ENCODE measurements around the gene DHX8.
"Not testable (repeated sequence)": the region's sequence is repeated elsewhere in the genome, so short reads cannot be mapped to it uniquely, and the experiment has no call there.

Gene DHX8

DNA sequence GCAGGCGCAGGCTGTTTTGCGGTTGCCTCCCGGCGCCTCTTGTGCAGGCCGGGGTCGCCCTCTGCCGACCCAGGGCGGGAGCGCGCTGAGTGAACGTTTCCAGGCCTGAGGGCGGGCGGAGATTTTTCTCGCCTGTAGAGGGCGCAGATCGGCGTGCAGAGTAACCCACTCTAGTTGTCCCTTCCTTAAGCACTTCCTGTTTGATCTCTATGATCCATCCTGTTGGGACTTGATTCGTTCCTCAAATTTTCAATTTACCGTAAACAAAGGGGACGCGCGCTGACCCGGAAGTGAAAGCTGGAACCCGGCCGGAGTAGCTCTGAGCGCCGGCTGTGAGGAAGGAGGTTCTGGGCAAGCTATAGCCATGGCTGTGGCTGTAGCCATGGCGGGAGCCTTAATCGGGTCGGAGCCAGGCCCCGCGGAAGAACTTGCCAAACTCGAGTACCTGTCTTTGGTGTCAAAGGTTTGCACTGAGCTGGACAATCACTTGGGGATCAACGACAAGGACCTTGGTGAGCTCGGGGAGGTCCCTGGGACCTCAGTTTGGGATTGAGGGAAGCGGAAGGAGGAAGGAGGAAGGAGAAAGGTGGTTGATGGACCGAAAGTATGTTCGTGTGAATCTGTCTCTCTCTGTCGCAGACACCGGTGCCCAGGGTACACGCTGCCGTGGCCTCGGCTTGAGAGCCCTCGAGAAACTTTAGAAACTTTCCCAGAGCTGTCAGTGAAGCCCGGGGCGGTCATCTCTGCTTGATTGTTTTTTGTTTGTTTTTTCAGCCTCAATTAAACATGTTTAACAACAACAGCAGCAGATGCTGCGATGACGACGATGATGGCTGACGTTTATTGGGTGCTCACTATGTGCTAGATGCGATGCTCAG, at the start of gene DHX8:
TSS of gene DHX8 (plus strand) at position 302 of the 878 bp plus-strand sequence. CDS start at position 365, 63 bp downstream.
- DNase-seq: peak; percentile 98

DNA sequence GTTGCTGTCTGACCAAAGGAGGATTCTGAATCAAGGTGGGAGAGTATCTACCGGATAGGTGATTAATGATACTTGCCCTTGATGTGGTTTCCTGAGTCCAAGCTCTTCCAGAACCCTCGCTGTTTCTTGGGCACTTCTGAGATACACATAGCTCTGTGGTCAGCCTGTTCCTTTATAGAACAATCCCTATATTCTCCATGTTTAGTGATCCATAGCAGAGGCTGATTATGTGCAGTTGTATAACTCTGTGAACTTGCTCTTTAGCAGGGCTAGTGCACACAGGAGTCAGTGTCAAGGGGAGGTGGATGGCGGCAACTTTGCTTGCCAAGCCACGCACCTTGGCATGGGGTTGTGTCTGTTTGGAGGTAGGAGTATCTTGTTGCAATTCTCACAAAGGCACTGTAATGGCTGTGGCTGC, 48.9 kb upstream of the DHX8 start:
- no peak for DNase-seq

DNA sequence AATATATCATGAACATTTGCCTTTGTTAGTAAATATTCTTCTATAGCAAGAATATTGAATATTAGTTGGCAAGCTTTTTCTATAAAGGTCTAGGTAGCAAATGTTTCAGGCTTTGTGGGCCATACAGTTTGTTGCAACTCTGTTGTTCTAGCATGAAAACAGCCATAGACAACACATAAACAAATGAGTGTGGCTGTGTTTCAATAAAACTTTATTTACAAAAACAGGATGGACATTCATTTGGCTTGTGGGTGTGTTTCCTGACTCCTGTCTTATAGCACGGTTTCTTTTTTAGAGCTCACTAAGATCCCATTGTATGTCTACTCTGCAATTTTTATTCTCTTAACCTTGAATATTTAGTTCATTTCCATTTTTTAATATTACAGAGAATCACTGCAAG, 46.0 kb upstream of the DHX8 start:
- DNase-seq: no peak

DNA sequence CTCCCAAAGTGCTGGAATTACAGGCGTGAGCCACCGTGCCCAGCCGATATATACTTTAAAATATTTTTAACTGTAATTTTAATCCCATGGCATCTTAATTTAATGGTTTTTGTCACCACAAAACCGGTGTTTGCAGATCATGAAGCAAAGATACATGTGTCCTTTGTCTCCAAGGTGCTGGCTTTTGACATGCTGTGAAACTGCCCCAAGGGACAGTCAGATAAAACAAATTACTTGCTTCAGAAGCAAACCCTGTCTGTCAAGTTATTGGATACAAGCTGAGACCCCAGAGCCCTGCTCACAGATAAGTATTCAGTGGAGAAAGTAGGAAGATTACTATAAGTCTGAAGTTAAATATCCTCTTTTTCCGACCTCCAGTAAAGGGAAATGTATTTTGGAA, 45.1 kb upstream of the DHX8 start:
- no peak for DNase-seq

DNA sequence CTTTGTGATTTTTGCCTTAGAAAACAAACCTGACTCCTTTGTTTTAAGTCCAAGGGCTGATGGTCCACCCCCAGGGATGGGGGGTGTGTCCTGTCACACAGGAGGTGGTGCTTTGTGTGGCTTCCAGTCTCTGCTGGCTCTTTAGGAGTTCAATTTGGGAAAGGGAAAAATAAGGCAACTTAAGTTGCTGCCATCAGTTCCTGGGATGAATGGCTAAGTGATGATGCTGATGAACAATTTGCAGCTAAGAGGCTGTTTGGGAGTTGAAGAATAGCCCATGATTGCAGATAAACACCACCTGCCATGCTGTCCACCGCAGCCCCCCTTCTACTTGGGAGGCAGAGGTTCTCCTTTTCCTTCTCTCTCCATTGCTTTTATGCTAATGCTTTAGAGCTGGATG, 44.7 kb upstream of the DHX8 start:
- DNase-seq: peak; percentile 78

DNA sequence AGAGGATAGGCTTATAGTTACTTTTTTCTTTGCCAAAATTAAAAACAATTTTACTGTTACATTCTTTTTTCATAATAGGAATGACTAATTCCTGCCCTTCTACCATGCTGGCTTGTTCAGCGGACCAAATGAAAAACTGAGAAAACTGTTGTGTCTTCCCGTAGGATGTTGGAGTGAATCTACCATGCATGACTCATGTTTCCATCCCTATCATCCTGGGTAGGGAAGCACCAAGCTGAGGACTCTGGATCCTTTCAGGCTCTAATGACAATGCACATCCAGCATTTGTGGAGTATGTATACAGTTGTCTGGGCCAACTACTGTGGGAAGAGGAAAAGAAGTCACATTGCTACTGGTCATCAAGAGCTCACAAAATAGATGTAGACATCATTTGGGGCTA, 41.1 kb upstream of the DHX8 start:
- no peak for DNase-seq

DNA sequence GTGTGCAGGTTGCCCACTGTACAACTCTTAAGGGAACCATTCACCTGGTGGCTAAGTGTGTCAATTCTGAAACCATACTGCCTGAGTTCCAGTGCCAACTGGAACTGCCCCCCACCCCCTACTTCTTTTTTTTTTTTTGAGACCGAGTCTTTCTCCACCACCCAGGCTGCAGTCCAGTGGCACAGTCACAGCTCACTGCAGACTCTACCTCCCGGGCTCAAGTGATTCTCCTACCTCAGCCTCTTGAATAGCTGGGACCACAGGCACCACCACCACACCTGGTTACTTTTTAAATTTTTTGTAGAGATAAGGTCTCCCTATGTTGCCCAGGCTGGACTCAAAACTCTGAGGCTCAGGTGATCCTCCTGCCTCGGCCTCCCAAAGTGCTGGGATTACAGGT, 40.4 kb upstream of the DHX8 start:
- no peak for DNase-seq

DNA sequence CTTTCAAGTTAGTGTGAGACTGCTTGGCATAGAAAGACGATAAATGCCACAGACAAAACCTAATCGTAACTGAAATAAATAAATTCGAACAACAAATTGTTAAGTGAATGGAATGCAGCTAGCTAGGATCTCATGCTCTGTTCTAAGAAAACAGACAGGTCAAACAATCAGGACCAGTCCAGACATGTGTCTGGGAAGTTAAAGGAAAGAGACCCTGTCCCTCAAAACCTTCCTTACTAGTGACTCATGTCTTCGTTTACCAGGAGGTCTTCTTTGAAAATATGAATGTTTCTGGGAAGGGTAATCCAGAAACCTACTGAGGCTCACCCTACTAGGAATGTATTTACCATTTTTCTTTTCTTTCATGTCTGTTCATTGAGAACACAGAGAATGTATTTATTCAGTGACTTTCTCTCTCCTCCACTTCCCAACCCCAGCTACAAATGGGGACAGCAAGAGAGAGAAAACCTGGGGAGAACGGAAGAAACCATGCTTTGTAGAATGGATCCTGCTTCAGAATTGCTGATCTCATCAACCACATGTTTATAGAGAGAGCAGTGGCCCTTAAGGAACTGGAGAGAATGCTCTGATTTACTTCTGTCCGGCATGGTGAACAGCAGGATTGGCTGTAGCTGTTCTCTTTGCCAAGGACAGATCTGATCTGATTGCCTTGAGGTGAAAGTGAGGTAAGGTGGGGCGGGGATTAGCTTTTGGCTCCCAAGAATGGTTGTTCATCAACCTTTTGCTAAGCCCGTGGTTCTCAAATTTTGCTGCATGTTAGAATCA, 39.4 kb upstream of the DHX8 start:
- DNase-seq: no peak

DNA sequence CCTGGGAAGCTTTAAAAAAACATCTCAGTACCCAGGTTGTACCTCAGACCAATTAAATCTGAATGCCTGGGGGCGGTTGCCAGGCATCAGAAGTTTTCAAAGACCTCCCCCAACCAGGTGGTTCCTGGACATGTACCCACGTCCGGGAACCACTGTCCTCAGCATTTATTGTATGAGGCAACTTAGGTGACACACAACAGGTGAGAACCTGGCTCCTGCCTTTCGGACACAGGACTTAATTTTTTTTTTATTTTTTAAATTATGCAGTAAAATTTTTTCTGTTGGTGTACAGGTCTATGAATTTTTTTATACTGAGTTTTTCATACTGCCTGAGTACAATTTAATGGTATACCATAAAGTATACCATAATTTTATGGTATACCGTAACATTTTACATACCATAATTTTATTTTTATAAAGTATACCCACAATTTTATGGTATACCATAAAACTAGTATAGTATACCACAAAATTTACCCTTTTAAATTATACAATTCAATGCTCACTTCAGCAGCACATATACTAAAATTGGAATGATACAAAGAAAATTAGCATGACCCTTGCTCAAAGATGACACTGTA, 38.7 kb upstream of the DHX8 start:
- DNase-seq: no peak

DNA sequence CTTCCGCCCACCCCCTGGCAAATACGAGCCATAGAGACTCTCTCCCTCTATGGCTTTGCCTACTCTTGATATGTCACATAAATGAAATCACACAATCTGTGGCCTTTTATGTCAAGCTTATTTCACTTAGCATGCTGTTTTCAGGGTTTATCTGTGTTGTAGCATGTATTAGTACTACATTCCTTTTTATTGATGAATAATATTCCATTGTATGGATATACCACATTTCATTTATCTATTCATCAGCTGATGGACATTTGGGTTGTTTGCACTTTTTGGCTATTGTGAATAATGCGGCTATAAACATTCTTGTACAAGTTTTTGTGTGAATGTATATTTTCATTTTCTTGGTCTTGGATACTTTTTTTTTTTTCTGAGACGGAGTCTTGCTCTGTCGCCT, 37.0 kb upstream of the DHX8 start:
- no peak for DNase-seq

DNA sequence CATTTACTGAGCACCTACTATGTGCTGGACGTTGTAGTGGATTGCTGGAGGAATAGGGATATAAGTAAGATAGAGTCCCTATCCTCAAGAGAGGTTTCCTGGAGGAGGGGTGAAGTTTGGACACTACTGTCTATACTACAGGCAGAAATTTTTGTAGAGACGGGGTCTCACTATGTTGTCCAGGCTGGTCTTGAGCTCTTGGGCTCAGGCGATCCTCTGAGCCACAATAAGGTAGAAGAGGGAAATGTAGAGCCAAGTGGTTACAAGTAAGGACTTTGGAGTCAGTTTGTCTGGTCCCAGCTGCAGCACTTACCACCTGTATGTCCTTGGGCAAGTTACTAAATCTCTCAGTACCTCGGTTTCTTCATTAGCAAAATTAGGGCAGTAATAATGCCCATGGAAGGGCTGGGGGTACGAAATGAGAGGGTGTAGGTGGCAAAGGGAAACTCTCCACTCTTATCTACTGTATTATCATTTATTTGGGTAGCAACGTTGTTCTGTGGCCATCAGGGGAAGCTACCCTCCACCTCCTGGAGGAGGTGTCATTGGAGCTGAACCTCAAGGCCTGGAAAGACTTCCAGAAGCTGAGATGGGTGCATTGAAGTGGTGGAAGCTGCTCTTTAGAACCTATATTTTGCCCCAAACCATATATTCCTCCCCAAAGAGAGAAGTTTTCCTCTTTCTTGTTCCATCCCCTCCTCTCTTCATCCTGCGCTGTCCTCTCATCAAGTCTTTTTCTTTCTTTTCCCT, 34.9 kb upstream of the DHX8 start:
- DNase-seq: no peak

DNA sequence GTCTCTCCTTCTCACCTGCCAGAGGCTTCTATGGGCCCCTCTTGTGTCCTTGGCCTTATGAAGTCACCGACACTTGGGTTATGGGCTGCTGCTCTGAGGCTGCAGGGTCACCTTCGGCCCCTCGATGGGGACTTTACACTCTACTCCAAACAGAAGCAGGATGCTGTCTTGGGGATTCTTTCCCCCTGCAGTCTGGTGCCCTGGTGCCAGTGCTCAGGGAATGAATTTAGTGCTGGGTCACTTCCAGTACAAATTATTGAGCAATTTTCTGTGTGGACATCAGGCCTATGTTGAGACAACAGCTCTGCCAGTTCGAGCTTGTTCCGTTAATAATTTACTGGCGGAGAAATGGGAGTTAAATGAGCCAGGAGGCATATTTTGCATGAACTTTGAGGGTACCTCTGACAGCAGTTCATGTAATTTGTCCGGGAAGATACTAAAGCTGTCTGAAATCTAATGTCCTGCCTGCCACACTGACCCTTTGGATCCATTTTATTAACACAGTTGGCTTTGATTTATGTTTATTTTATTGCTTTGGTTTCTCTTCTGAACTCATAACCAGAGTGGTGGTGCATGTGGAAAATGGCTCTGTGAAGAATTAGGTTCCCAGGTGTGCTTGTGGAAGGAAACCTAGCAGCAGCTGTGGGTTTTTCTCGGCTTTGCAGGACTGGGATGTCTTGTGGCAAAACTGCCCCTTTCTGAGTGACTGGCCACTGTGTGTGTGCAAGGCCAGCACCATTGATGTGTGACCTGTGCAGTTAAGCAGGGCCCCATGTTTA, 34.1 kb upstream of the DHX8 start:
- no peak for DNase-seq

DNA sequence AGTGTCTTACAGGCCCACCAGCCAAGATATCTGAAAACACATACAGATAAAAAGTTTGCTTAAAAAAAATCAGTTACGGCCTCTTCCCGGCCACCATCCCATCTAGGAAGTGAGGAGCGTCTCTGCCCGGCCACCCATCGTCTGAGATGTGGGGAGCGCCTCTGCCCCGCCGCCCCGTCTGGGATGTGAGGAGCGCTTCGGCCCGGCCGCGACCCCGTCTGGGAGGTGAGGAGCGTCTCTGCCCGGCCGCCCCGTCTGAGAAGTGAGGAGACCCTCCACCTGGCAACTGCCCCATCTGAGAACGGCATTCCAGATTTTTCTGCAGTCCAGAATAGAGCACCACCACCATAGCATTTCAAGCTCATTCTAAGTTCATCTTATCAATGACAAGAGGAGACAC, 33.0 kb upstream of the DHX8 start:
- not testable (repeated sequence) for DNase-seq

DNA sequence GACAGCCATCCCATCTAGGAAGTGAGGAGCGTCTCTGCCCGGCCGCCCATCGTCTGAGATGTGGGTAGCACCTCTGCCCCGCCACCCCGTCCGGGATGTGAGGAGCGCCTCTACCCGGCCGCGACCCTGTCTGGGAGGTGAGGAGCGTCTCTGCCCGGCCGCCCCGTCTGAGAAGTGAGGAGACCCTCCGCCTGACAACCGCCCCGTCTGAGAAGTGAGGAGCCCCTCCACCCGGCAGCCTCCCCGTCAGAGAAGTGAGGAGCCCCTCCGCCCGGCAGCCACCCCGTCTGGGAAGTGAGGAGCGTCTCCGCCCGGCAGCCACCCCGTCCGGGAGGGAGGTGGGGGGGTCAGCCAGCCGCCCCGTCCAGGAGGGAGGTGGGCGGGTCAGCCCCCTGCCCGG, 32.0 kb upstream of the DHX8 start:
- not testable (repeated sequence) for DNase-seq

DNA sequence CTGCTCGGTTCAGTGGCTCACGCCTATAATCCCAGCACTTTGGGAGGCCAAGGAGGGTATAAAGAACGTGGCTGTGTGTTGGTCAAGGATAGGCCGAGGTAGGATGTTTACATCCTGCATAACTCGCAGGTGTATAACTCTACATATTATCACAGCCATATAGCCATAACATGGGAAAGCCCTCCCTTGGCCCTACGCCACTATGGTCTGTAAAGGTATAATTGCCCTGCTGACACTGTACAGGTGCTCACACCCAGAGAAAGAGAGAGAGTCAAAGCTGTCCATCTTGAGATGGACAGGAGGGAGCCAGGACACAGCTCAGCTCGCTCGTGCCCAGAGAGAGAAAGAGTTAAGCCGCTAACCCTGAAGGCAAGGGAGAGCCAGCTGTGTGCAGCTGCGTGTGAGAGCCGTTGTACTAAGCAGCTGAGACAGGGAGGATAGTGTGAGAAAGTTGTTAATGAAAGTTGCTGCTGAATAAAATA, 30.4 kb upstream of the DHX8 start:
- DNase-seq: no peak

DNA sequence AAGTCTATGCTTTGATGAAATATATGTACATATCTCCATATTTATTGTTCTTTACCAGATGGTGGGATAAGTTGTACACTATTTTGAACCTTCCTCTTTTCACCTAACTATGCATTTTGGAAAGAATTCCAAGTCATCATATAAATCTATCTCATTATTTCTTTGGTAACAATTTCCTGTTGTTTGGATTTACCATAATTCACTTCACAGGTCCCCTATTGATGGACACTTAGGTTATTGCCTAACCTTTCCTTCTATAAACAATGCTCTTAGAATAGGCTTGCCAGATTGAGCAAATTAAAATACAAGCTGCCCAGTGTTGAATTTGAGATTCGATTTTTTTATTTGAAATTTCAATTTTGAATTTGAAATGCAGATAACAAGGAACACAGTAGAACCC, 28.9 kb upstream of the DHX8 start:
- DNase-seq: no peak

DNA sequence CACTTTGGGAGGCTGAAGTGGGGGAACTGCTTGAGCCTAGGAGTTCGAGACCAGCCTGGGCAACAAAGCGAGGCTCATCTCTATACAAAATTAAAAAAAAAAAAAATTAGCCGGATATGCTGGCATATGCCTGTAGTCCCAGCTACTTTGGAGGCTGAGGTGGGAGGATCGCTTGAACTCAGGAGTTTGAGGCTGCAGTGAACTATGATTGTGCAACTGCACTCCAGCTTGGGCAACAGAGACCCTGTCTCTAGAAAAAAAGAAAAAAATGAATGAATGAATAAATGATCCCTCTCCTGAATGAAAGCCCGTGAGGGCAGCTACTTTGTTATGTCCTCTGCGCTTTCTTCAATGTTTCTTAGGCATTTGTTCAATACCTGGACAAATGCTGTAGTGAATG, 27.7 kb upstream of the DHX8 start:
- no peak for DNase-seq

DNA sequence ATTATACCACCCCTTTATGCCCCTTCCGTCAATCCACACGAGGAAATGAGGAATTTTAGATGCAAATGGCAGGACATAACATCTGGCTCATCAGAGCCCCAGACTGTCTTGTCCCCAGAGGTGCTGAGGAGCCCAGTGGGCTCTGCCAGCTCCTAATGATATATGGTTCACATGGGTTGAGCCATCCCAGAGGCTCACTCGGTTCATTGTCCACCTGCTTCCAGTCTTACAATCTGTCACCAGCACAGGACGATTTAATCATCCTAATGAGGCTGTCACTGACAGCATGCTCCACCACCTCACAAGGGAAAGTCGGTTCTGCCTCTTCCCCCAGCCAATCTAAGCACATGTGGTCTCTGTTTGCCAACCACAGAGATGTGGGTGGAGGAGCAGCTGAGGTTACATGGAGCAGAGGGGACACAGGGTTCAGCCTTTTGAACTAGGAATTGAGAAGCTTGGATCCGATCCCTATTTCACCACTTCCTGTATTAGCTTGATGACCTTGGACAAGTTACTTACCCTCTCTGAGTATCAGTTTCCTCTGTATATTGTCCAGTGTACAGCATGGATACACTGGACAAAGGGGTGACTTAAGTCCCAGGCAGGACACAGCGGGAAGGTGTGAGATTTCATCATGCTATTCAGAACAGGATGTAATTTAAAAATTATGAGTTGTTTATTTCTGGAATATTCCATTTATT, 27.0 kb upstream of the DHX8 start:
- DNase-seq: peak; percentile 38

DNA sequence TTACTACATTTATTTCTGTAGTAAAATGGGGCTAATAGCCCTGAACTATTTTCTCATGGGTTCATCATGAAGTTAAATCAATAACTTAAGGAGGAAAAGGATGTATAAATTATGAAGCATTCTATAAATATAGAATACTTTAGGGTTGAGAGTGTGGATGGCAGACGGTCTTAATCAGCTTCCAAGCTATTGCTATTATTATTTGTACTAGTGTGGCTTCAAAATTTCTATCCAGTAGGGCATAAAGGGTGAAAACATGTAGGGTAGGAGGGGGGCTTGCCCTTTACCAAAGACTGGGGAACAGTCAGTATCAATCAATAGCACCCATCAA, 26.4 kb upstream of the DHX8 start:
- no peak for DNase-seq

DNA sequence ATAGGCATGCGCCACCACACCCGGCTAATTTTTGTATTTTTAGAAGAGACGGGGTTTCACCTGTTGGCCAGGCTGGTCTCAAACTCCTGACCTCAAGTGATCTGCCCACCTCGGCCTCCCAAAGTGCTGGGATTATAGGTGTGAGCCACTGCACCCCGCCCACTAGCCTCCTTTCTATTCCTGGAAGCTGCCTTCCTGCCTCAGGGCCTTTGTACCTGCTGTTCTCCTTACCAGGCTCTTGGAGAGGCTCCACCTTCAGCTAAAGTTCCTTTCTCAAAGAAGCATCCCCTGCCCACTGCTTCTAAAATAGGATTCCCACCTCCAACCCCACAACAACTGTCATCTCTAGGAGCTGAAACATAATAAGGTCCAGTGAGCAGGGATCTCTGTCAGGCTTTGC, 23.9 kb upstream of the DHX8 start:
- DNase-seq: not testable (repeated sequence)

DNA sequence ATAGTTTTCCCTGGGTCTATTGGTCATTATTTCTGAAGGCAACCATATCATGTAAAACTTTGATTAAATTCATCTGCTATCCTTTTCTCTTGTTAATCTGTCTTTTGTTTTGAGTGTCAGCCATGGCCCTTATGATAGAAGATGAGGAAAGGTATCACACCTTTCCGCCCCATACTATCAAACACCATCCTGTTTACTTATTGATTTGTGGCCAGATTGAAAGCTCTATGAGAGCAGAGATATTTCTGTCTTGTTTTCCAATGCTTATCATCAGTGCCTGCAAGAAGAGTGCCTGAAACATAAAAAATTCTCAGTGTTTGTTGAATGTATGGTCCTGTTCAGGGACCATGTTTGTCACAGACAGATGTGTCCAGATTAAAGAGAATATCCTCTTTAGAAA, 22.6 kb upstream of the DHX8 start:
- DNase-seq: no peak

DNA sequence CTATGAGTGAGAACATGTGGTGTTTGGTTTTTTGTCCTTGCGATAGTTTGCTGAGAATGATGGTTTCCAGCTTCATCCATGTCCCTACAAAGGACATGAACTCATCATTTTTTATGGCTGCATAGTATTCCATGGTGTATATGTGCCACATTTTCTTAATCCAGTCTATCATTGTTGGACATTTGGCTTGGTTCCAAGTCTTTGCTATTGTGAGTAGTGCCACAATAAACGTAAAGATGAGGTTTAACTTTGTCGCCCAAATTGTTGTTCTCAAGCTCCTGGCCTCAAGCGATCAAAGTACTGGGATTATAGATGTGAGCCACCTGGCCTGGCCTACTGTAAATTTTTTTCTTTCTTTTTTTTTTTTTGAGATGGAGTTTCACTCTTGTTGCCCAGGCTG, 21.2 kb upstream of the DHX8 start:
- not testable (repeated sequence) for DNase-seq
